Peyer's patch (tissue), 4 donors: Measurements from ENCODE around the gene POU6F1. TPM values are rescaled to one million over a fixed set of nuclear protein-coding genes. Genes with fewer than 3 reads are reported as not detected.
"Not testable (repeated sequence)": the region's sequence is repeated elsewhere in the genome, so short reads cannot be mapped to it uniquely, and the experiment has no call there.

Experiments used
- DNase-seq, 3 donors: peaks; one replicate each; pipeline ENCODE4 v3.0.0-alpha.2; 2017 to 2019
- H3K27ac ChIP-seq, 4 donors: fragments of 200-600 bp; sonication (generic); one replicate each; pipeline ENCODE4 v1.5.1; 2016 to 2019
- H3K27me3 ChIP-seq, 2 donors: fragments of 200-600 bp; sonication (generic); one replicate each; pipeline ENCODE4 v1.5.1; 2019
- H3K36me3 ChIP-seq, 3 donors: fragments of 200-600 bp; sonication (generic); one replicate each; pipeline ENCODE4 v1.5.1; 2016 to 2019
- H3K4me1 ChIP-seq, 4 donors: fragments of 200-600 bp; sonication (generic); one replicate each; pipeline ENCODE4 v1.5.1; 2016 to 2019
- H3K4me3 ChIP-seq, 4 donors: fragments of 200-600 bp; sonication (generic); 1 replicate in 3 of 4; 2 replicates in 1 of 4; pipeline ENCODE4 v1.5.1; 2016 to 2019; ENCODE audit warnings: mild to moderate bottlenecking in 1 of 4
- H3K9me3 ChIP-seq, 4 donors: fragments of 200-600 bp; sonication (generic); one replicate each; pipeline ENCODE4 v1.5.1; 2016 to 2019; ENCODE audit warnings: mild to moderate bottlenecking in 1 of 4
- CTCF ChIP-seq, 6 experiments: fragments of 450-650 bp in 4 of 6; fragments of 200-600 bp in 2 of 6; sonication (generic) in 1 of 6; IDR thresholded peaks; one replicate each; pipeline ENCODE4 v1.5.1; 2017 to 2019; ENCODE audit warnings: antibody characterized with exemption in 6 of 6, mild to moderate bottlenecking in 3 of 6, moderate library complexity in 1 of 6
- POLR2A ChIP-seq, 2 donors: fragments of 450-650 bp; IDR thresholded peaks; one replicate each; pipeline ENCODE4 v1.5.1; 2017; ENCODE audit warnings: antibody characterized with exemption in 2 of 2, mild to moderate bottlenecking in 2 of 2, moderate library complexity in 2 of 2
- total RNA-seq, 4 donors: library from RNA; depleted of rRNA; stranded (reverse); fragments of >200 nt; gene quantifications; one replicate each; pipeline ENCODE4 v1.1.0, GENCODE V29; 2016

The POU6F1 gene
- 10 to 100 TPM in 1 of 4 donors, 1 to 10 TPM in 3; 1.4 to 19.8 (median 6.6) TPM for total RNA-seq

- Histone ChIP-seq H3K9me3 (no peaks in the 10 kb centered on the region), H3K27ac (peak within 1 kb of the TSS; percentile 94 to 97 (median 96)), H3K4me1 (peaks cover 0 to 11% (median 5%) of the 10 kb centered on the region in 4 donors), H3K4me3 (peak within 1 kb of the TSS; percentile 72 to 99 (median 87)), H3K27me3 (no peaks in the 10 kb centered on the region), H3K36me3 (no peaks in the 10 kb centered on the region)
- TF ChIP-seq POLR2A (IDR thresholded peaks at IDR 0.05), result peak in 1 of 2 donors; percentile 13
- peak in 5 of 6 experiments; percentile 32 to 84 (median 64) for TF ChIP-seq CTCF (IDR thresholded peaks at IDR 0.05)
- DNase-seq, result peak; percentile 66 to 81 (median 80)
Observed at GRCh38 chr12:51217968-51218606, at the start of gene POU6F1. Gene POU6F1, minus strand, starts transcription at chr12:51218062. Its CDS starts 11,226 bp downstream, at chr12:51206836.

- no peaks in the 10 kb centered on the region for H3K4me1 ChIP-seq
- H3K4me3 ChIP-seq, result no peak overlapping the region
Observed at GRCh38 chr12:51265024-51265423, 47.2 kb upstream of the POU6F1 start.

GRCh38 chr12:51264297-51264696, 46.4 kb upstream of the POU6F1 start:
- TF ChIP-seq CTCF (IDR thresholded peaks at IDR 0.05), result no peak
- no peak for TF ChIP-seq POLR2A (IDR thresholded peaks at IDR 0.05)
- Histone ChIP-seq H3K4me3 (no peak overlapping the region), H3K4me1 (no peaks in the 10 kb centered on the region), H3K36me3 (no peaks in the 10 kb centered on the region), H3K9me3 (no peaks in the 10 kb centered on the region), H3K27me3 (no peaks in the 10 kb centered on the region), H3K27ac (no peak overlapping the region)
- DNase-seq, result no peak

More at GRCh38 chr12:51265024-51265423, 47.2 kb upstream of the POU6F1 start:
- Histone ChIP-seq H3K27me3 (no peaks in the 10 kb centered on the region), H3K27ac (no peak overlapping the region), H3K36me3 (no peaks in the 10 kb centered on the region), H3K9me3 (no peaks in the 10 kb centered on the region)
- TF ChIP-seq POLR2A (IDR thresholded peaks at IDR 0.05) (no peak), CTCF (IDR thresholded peaks at IDR 0.05) (no peak)
- no peak for DNase-seq

- Histone ChIP-seq H3K9me3 (no peaks in the 10 kb centered on the region), H3K27ac (no peak overlapping the region), H3K36me3 (no peaks in the 10 kb centered on the region), H3K27me3 (no peaks in the 10 kb centered on the region), H3K4me1 (no peaks in the 10 kb centered on the region), H3K4me3 (no peak overlapping the region)
- no peak for TF ChIP-seq CTCF (IDR thresholded peaks at IDR 0.05)
- no peak for TF ChIP-seq POLR2A (IDR thresholded peaks at IDR 0.05)
- no peak for DNase-seq
Observed at GRCh38 chr12:51263341-51263740, 45.5 kb upstream of the POU6F1 start.

- no peaks in the 10 kb centered on the region for H3K9me3 ChIP-seq
- H3K27ac ChIP-seq, result no peak overlapping the region
- no peak overlapping the region for H3K4me3 ChIP-seq
- peak in 2 of 3 donors; percentile 76 to 84 for DNase-seq
- H3K27me3 ChIP-seq, result no peaks in the 10 kb centered on the region
- TF ChIP-seq CTCF (IDR thresholded peaks at IDR 0.05), result peak in 4 of 6 experiments; percentile 42 to 65 (median 60)
- no peak for TF ChIP-seq POLR2A (IDR thresholded peaks at IDR 0.05)
- H3K36me3 ChIP-seq, result no peaks in the 10 kb centered on the region
- no peaks in the 10 kb centered on the region for H3K4me1 ChIP-seq
Observed at GRCh38 chr12:51262758-51263177, 44.9 kb upstream of the POU6F1 start.

GRCh38 chr12:51259600-51259999, 41.7 kb upstream of the POU6F1 start:
- not testable (repeated sequence) for H3K4me3 ChIP-seq, H3K4me1 ChIP-seq, DNase-seq, H3K36me3 ChIP-seq, H3K27ac ChIP-seq, H3K9me3 ChIP-seq, H3K27me3 ChIP-seq
